Progenitor cell of endocrine pancreas (in vitro differentiated cells): ENCODE data around the gene C22orf15. TPM values are rescaled to one million over a fixed set of nuclear protein-coding genes. Genes with fewer than 3 reads are reported as not detected.

Experiments used
- DNase-seq: peaks from one replicate; pipeline ENCODE4 v3.0.0; 2021; ENCODE audit warnings: low spot score; ENCODE audit not compliant: unreplicated experiment
- H3K27ac Mint-ChIP-seq: 2 replicates; pipeline ENCODE4 v1.8.0; 2021; ENCODE audit warnings: mild to moderate bottlenecking, moderate library complexity, mixed read lengths
- H3K27me3 Mint-ChIP-seq: 2 replicates; pipeline ENCODE4 v1.8.0; 2021; ENCODE audit warnings: mixed read lengths
- H3K36me3 Mint-ChIP-seq: 2 replicates; pipeline ENCODE4 v1.8.0; 2022; ENCODE audit warnings: mixed read lengths; ENCODE audit not compliant: insufficient read depth
- H3K4me1 Mint-ChIP-seq: 2 replicates; pipeline ENCODE4 v1.8.0; 2021; ENCODE audit warnings: low read depth, mixed read lengths
- H3K4me3 Mint-ChIP-seq: 2 replicates; pipeline ENCODE4 v1.8.0; 2021; ENCODE audit warnings: low read depth, mild to moderate bottlenecking, moderate library complexity, mixed read lengths
- H3K9me3 Mint-ChIP-seq: 2 replicates; pipeline ENCODE4 v1.8.0; 2021; ENCODE audit warnings: low read depth, mixed read lengths
- long read RNA-seq: library from polyadenylated mRNA; unstranded; transcript quantifications from one replicate; pipeline ENCODE4 v2.0.0, GENCODE V29; 2020
- total RNA-seq: library from RNA; stranded (reverse); gene quantifications from 2 replicates; pipeline ENCODE4 v1.2.1, GENCODE V29; 2021
- TF ChIP-seq, protein P1 (sequence below): fragments of 200-600 bp; sonication (generic); IDR thresholded peaks from one replicate; pipeline ENCODE4 v1.5.0; 2021; ENCODE audit warnings: antibody characterized with exemption, mild to moderate bottlenecking; ENCODE audit not compliant: unreplicated experiment

The C22orf15 gene
- total RNA-seq: not detected in 2 replicates
- long read RNA-seq: 0 reads

- H3K4me3 Mint-ChIP-seq: no peak within 1 kb of the TSS
- peaks cover 4% of the 10 kb centered on the region for H3K4me1 Mint-ChIP-seq
- no peaks in the 10 kb centered on the region for H3K9me3 Mint-ChIP-seq
- H3K36me3 Mint-ChIP-seq: no peaks in the 10 kb centered on the region
- TF ChIP-seq, protein P1, sequence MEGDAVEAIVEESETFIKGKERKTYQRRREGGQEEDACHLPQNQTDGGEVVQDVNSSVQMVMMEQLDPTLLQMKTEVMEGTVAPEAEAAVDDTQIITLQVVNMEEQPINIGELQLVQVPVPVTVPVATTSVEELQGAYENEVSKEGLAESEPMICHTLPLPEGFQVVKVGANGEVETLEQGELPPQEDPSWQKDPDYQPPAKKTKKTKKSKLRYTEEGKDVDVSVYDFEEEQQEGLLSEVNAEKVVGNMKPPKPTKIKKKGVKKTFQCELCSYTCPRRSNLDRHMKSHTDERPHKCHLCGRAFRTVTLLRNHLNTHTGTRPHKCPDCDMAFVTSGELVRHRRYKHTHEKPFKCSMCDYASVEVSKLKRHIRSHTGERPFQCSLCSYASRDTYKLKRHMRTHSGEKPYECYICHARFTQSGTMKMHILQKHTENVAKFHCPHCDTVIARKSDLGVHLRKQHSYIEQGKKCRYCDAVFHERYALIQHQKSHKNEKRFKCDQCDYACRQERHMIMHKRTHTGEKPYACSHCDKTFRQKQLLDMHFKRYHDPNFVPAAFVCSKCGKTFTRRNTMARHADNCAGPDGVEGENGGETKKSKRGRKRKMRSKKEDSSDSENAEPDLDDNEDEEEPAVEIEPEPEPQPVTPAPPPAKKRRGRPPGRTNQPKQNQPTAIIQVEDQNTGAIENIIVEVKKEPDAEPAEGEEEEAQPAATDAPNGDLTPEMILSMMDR: no peak
- no peak for DNase-seq
- H3K27me3 Mint-ChIP-seq: peaks cover 4% of the 10 kb centered on the region
- peak within 1 kb of the TSS; percentile 33 for H3K27ac Mint-ChIP-seq
These were observed at the start of gene C22orf15 for GRCh38 chr22:23762842-23763578. C22orf15 (plus strand) TSS chr22:23762990; CDS start chr22:23763307, 317 bp downstream.

- H3K9me3 Mint-ChIP-seq: no peaks in the 10 kb centered on the region
- peaks cover 27% of the 10 kb centered on the region for H3K36me3 Mint-ChIP-seq
- peak overlapping the region; percentile 45 for H3K4me3 Mint-ChIP-seq
- peak overlapping the region; percentile 21 for H3K27ac Mint-ChIP-seq
- H3K4me1 Mint-ChIP-seq: peaks cover 3% of the 10 kb centered on the region
- DNase-seq: no peak
- TF ChIP-seq, protein P1: no peak
- H3K27me3 Mint-ChIP-seq: no peaks in the 10 kb centered on the region
These were observed 48.8 kb upstream of the C22orf15 start for GRCh38 chr22:23713696-23714595.

DNA sequence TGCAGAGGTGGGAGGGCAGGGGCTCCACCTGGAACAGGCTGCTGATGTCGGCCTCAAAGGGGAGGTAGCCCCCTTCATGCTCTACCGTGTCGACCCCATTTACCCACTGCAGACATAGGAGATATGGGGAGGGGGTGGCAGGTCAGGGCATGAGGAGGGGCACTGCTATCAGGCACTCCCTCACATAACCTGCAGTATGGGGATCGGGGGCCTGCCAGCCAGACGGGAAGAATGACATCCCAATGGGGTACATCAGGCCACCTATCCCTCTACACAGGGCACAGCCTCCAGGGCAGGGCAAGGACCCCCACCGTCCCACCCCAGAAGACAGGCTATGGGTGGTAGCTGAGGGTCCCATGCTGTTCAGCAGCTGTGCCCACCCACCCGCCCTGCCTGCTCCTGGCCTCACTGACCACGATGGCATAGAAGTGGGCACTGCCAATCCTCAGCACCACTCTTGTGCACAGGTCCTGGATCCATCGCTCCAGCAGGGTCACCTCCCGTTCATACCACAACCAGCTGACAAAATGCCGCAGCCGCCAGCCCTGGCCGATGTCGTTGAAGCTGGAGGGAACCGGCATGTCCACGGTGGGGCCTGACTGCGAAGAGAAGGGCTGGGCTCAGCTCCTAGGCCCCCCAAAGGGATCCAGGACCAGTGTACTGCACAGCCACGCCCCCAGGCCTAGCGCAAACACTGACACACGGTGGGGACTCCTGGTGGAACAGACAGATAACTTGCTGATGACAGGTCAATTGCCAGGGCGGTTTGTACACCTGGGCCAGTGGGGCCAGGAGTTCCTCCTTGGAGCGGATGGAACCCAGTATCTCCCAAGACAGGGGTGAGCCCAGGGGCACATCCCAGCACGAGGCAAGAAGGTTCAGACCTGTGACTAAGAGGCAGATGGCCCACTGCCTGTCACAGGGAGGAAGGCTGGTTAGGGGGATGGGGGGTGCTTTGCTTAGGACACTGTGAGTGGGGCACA, 47.9 kb upstream of the C22orf15 start:
- Mint-ChIP-seq H3K27ac (peak overlapping the region; percentile 62), H3K9me3 (no peaks in the 10 kb centered on the region), H3K4me3 (peak overlapping the region; percentile 75), H3K36me3 (peaks cover 21% of the 10 kb centered on the region), H3K4me1 (peaks cover 3% of the 10 kb centered on the region), H3K27me3 (no peaks in the 10 kb centered on the region)
- no peak for DNase-seq
- TF ChIP-seq, protein P1: no peak

DNA sequence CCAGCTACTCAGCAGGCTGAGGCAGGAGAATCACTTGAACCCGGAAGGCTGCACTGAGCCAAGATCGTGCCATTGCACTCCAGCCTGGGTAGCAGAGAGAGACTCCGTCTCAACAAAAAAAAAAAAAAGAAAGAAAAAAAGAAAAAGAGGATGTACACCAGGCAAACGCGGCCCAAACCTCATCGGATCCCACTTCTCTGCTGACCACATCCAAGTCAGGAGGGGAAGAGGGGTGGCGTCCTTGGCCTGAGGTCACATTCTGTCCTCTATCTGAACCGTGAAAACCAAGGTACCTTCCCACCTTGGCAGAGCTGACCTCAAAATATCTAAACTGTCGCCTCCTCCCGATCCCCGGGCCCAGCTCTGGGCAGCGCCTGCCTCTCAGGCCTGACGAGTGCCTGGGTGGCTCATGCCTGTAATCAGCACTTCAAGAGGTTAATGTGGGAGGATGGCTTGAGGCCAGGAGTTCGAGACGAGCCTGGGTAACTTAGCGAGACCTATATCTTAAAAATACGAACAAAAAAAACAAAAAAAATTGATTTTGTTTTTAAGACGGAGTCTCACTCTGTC, 46.9 kb upstream of the C22orf15 start:
- TF ChIP-seq, protein P1: no peak
- no peak for DNase-seq
- Mint-ChIP-seq H3K9me3 (no peaks in the 10 kb centered on the region), H3K27me3 (no peaks in the 10 kb centered on the region), H3K4me3 (peak overlapping the region; percentile 75), H3K4me1 (peaks cover 3% of the 10 kb centered on the region), H3K27ac (no peak overlapping the region), H3K36me3 (peaks cover 12% of the 10 kb centered on the region)
